Mesothelial cell of epicardium (in vitro differentiated cells): Measurements from ENCODE around the gene AUTS2. TPM values are rescaled to one million over a fixed set of nuclear protein-coding genes. Genes with fewer than 3 reads are reported as not detected.

ENCODE experiments used
- DNase-seq, 2 experiments: peaks; one replicate each; pipeline ENCODE4 v3.0.0; 2021; ENCODE audit warnings: low spot score in 2 of 2; ENCODE audit not compliant: unreplicated experiment in 2 of 2
- H3K27ac Mint-ChIP-seq: 2 replicates; pipeline ENCODE4 v1.8.0; 2021; ENCODE audit warnings: mixed read lengths
- H3K27me3 Mint-ChIP-seq: 2 replicates; pipeline ENCODE4 v1.8.0; 2021; ENCODE audit warnings: low read depth, mixed read lengths
- H3K36me3 Mint-ChIP-seq: 2 replicates; pipeline ENCODE4 v1.8.0; 2021; ENCODE audit warnings: mixed read lengths
- H3K4me1 Mint-ChIP-seq: 2 replicates; pipeline ENCODE4 v1.8.0; 2021; ENCODE audit warnings: mixed read lengths
- H3K4me3 Mint-ChIP-seq: 2 replicates; pipeline ENCODE4 v1.8.0; 2021; ENCODE audit warnings: mild to moderate bottlenecking, moderate library complexity, mixed read lengths
- H3K9me3 Mint-ChIP-seq: 2 replicates; pipeline ENCODE4 v1.8.0; 2021; ENCODE audit warnings: mixed read lengths
- total RNA-seq: library from RNA; stranded (reverse); gene quantifications from 3 replicates; pipeline ENCODE4 v1.2.1, GENCODE V29; 2021
- TF ChIP-seq, protein P1 (sequence below): fragments of 200-600 bp; sonication (generic); IDR thresholded peaks from one replicate; pipeline ENCODE4 v1.5.0; 2021; ENCODE audit warnings: antibody characterized with exemption; ENCODE audit not compliant: unreplicated experiment

The AUTS2 gene
- total RNA-seq, 1 donor from 2014 or later, result 135 TPM

DNA sequence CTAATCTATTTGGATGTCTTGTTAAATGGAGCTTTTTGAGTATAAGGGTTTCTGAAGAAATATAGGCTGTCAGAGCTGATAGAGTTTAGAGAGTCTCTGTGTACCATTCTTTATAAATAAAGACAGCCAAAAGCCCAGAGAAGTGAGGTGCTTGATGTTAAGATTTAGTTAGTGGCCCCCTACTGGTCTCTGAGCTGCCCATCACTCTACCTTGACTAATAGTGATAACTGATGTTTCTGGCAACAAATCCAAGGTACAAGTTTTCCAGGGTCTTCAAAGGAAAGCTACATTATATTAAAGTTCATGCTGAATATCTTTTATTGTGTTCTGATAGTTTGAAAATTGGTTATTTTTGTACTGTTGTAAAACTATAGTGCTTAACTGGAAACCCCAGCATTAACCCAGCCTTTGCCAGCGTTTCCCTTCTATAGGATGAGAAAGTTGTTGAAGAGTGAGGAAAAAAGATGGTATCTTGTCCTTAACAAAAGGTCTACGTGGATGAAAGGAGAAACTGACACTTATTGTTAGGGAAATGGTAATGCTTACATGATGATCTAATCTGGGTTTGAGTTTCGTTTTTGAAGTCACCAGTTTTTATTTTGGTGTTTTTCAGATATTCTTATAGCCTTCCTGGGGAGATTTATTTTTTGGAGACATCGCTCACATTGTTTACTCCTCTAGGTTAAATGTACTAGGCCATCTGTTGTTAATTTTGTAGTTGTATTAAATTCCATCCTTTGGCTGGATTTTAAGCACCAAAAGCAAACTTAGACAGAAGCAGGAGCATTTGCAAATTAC is 79.0 kb downstream of the AUTS2 start:
- TF ChIP-seq, protein P1, sequence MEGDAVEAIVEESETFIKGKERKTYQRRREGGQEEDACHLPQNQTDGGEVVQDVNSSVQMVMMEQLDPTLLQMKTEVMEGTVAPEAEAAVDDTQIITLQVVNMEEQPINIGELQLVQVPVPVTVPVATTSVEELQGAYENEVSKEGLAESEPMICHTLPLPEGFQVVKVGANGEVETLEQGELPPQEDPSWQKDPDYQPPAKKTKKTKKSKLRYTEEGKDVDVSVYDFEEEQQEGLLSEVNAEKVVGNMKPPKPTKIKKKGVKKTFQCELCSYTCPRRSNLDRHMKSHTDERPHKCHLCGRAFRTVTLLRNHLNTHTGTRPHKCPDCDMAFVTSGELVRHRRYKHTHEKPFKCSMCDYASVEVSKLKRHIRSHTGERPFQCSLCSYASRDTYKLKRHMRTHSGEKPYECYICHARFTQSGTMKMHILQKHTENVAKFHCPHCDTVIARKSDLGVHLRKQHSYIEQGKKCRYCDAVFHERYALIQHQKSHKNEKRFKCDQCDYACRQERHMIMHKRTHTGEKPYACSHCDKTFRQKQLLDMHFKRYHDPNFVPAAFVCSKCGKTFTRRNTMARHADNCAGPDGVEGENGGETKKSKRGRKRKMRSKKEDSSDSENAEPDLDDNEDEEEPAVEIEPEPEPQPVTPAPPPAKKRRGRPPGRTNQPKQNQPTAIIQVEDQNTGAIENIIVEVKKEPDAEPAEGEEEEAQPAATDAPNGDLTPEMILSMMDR, result no peak
- H3K4me1 Mint-ChIP-seq, result peaks cover 50% of the 10 kb centered on the region
- no peak overlapping the region for H3K4me3 Mint-ChIP-seq
- H3K27me3 Mint-ChIP-seq, result no peaks in the 10 kb centered on the region
- peak overlapping the region; percentile 78 for H3K27ac Mint-ChIP-seq
- H3K9me3 Mint-ChIP-seq, result no peaks in the 10 kb centered on the region
- DNase-seq, result no peak
- no peaks in the 10 kb centered on the region for H3K36me3 Mint-ChIP-seq

DNA sequence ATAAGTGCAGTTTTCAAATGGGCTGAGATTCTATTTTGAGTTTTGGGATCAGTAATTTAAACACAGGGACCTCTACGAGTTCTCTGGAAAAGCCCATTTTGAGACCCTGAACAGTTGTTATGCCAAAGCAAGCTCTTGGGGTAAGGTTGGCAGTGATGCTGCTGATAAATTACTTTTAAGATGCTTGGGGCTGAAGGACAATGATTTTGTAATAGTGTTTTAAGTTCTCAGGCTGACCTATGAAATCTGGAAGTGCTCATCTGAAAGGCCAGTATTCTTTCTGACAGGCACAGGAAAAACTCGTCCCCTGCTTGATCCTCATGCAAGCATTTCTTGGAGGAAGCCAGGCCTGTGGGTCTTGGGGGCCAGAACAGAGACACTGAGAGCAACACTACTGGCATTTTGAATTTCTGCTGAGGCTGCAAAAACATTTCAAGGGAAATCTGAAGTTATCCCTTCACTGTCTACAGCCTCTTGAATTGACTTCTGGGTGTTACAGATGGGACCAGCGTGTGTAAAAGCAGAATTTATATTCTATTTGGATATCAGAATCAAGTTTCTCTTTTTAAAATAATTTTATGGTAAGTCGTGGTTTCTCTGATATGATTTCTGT is 79.7 kb downstream of the AUTS2 start:
- TF ChIP-seq, protein P1, result no peak
- H3K27ac Mint-ChIP-seq, result peak overlapping the region; percentile 87
- H3K4me3 Mint-ChIP-seq, result no peak overlapping the region
- H3K36me3 Mint-ChIP-seq, result no peaks in the 10 kb centered on the region
- no peaks in the 10 kb centered on the region for H3K9me3 Mint-ChIP-seq
- no peak for DNase-seq
- no peaks in the 10 kb centered on the region for H3K27me3 Mint-ChIP-seq
- peaks cover 52% of the 10 kb centered on the region for H3K4me1 Mint-ChIP-seq

DNA sequence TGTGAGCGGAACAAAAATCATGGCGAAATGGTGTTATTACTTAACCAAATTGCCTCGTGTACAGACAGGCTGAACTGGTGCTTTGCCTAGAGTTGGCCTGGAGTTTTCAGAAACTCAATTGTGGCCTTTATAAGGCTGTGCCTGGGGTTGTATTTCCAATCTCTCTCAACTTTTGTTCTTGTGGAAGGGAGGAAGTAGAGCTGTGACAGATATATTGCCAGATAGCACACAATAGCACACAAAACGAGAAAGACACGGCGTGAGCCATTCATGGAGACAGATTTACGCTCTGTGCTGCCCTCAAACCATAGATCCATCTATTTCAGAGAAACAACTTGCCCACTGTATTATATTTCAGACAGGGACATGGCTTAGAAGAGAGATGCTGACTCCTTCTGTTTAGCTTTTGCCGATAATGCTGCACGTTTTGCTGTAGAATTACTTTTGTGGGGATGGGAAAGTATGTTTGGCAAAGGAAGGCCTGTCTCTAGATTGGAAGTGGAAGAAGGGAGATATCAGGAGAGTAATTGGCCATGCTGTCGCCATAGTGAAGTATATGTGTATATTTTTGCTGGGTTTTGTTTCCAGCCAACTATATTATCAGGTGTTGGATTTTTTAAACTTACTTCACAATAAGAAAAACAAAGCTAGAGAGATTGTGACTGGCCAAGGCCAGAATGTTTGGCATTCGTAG is 80.4 kb downstream of the AUTS2 start:
- H3K9me3 Mint-ChIP-seq, result no peaks in the 10 kb centered on the region
- peak overlapping the region; percentile 40 for H3K27ac Mint-ChIP-seq
- no peak overlapping the region for H3K4me3 Mint-ChIP-seq
- peaks cover 48% of the 10 kb centered on the region for H3K4me1 Mint-ChIP-seq
- DNase-seq, result no peak
- TF ChIP-seq, protein P1, result no peak
- H3K27me3 Mint-ChIP-seq, result no peaks in the 10 kb centered on the region
- H3K36me3 Mint-ChIP-seq, result no peaks in the 10 kb centered on the region

DNA sequence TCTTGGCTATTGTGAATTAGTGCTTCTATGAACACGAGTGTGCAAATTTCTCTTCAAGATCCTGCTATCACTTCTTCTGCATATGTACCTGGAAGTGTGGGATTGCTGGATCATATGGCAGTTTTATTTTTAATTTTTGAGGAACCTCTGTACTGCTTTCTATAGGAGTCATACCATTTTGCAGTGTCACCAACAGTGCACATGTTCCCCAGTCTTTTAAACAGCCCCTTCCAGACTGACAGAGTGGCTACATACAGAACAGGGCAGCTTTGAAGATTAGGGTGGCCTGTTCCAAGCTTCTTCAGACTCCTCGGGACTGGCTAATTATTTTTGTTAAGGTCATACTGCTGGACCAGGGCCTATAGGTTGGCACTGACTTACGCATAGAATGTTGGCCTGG is 82.9 kb downstream of the AUTS2 start:
- Mint-ChIP-seq H3K27ac (no peak overlapping the region), H3K4me3 (no peak overlapping the region), H3K36me3 (no peaks in the 10 kb centered on the region), H3K27me3 (no peaks in the 10 kb centered on the region), H3K4me1 (peaks cover 59% of the 10 kb centered on the region), H3K9me3 (no peaks in the 10 kb centered on the region)
- TF ChIP-seq, protein P1, result no peak
- DNase-seq, result no peak

DNA sequence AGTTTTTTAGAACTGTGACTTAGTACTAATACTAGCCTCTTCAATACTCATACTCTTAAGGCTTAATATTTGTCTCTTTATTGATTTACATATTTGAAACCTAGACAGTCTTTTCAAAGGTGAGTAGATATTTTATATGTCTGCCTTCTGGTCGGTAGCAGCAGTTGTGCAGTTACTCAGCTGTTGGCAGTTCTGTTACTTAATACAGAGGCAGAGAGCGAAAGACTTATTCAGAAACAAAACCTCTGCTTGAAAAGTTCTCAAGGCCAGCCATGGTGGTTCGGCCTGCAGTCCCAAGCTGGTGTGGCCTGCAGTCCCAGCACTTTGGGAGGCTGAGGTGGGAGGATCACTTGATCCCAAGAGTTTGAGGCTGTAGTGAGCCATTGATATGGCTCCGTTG is 84.2 kb downstream of the AUTS2 start:
- DNase-seq, result no peak
- H3K36me3 Mint-ChIP-seq, result no peaks in the 10 kb centered on the region
- H3K27me3 Mint-ChIP-seq, result no peaks in the 10 kb centered on the region
- no peak overlapping the region for H3K4me3 Mint-ChIP-seq
- H3K4me1 Mint-ChIP-seq, result peaks cover 50% of the 10 kb centered on the region
- TF ChIP-seq, protein P1, result no peak
- no peak overlapping the region for H3K27ac Mint-ChIP-seq
- no peaks in the 10 kb centered on the region for H3K9me3 Mint-ChIP-seq
